IMR-90 (cell line): Measurements from ENCODE around the gene ANKRD11. TPM values are rescaled to one million over a fixed set of nuclear protein-coding genes. Genes with fewer than 3 reads are reported as not detected.
"Not testable (repeated sequence)": the region's sequence is repeated elsewhere in the genome, so short reads cannot be mapped to it uniquely, and the experiment has no call there.

Source experiments
- ATAC-seq: fragments of 200-7000 bp; cut with Tn5 transposase; 2 replicates; pipeline ENCODE4 v1.9.1; 2020; ENCODE audit warnings: low read depth, mild to moderate bottlenecking, moderate library complexity
- BruUV-seq: library from RNA; stranded (reverse); fragments of 400-500 nt; replicated peaks from 2 replicates; lab custom pipeline; 2021; lab: Mats Ljungman, UMichigan
- CTCF ChIA-PET: fragments of 300-600 bp; formaldehyde crosslinking; extraction: SDS; loops from one replicate; lab custom pipeline; 2021; ENCODE audit warnings: antibody characterized with exemption; lab: Yijun Ruan, JAX
- POLR2A ChIA-PET: fragments of 300-600 bp; sonication (Branson Sonifier 250); formaldehyde crosslinking; loops from one replicate; lab custom pipeline; 2022; ENCODE audit warnings: antibody characterized with exemption; ENCODE audit not compliant: unreplicated experiment; lab: Charles Lee
- DNase-seq: peaks from one replicate; pipeline ENCODE4 v3.0.0; 2013
- H2AFZ ChIP-seq: replicated peaks from 2 replicates; pipeline ENCODE3; 2013; ENCODE audit warnings: low read length, mild to moderate bottlenecking; ENCODE audit not compliant: poor library complexity
- H2AK5ac ChIP-seq: 2 replicates; pipeline ENCODE4 v1.6.1; 2013; ENCODE audit warnings: low read depth, low read length, inconsistent platforms
- H2AK9ac ChIP-seq: replicated peaks from 2 replicates; pipeline ENCODE3; 2013; ENCODE audit warnings: mild to moderate bottlenecking, low read depth, low read length, moderate library complexity; ENCODE audit not compliant: poor library complexity
- H2BK120ac ChIP-seq: 2 replicates; pipeline ENCODE4 v1.6.1; 2013; ENCODE audit warnings: low read depth, low read length, inconsistent platforms
- H2BK15ac ChIP-seq: 3 replicates; pipeline ENCODE4 v1.6.1; 2013; ENCODE audit warnings: low read depth, low read length, inconsistent platforms
- H2BK20ac ChIP-seq: 2 replicates; pipeline ENCODE4 v1.6.1; 2013; ENCODE audit warnings: low read depth, mild to moderate bottlenecking, inconsistent platforms, low read length, moderate library complexity
- H2BK5ac ChIP-seq: 2 replicates; pipeline ENCODE4 v1.6.1; 2013; ENCODE audit warnings: mild to moderate bottlenecking, low read depth, low read length, inconsistent platforms; ENCODE audit not compliant: poor library complexity, severe bottlenecking
- H3K14ac ChIP-seq: replicated peaks from 2 replicates; pipeline ENCODE4 v1.6.1; 2013; ENCODE audit warnings: low read depth, low read length, inconsistent platforms
- H3K18ac ChIP-seq: 2 replicates; pipeline ENCODE4 v1.6.1; 2013; ENCODE audit warnings: low read depth, low read length, control low read depth
- H3K23ac ChIP-seq: 2 replicates; pipeline ENCODE4 v1.6.1; 2013; ENCODE audit warnings: low read depth, low read length, inconsistent platforms
- H3K27ac ChIP-seq: 2 replicates; pipeline ENCODE4 v1.5.1; 2013; ENCODE audit warnings: mild to moderate bottlenecking, control low read depth, low read length; ENCODE audit not compliant: insufficient read depth
- H3K27me3 ChIP-seq: 2 replicates; pipeline ENCODE4 v1.6.1; 2013; ENCODE audit warnings: low read length; ENCODE audit not compliant: control insufficient read depth, insufficient read depth
- H3K36me3 ChIP-seq: 2 replicates; pipeline ENCODE4 v1.6.1; 2013; ENCODE audit warnings: low read length, mixed read lengths; ENCODE audit not compliant: control insufficient read depth, insufficient read depth
- H3K4ac ChIP-seq: 2 replicates; pipeline ENCODE4 v1.6.1; 2013; ENCODE audit warnings: low read depth, low read length, inconsistent platforms
- H3K4me1 ChIP-seq: 2 replicates; pipeline ENCODE4 v1.6.1; 2013; ENCODE audit warnings: low read length, mixed read lengths; ENCODE audit not compliant: control insufficient read depth, insufficient read depth
- H3K4me2 ChIP-seq: 2 replicates; pipeline ENCODE4 v1.6.1; 2013; ENCODE audit warnings: low read depth, mild to moderate bottlenecking, control low read depth, low read length, moderate library complexity
- H3K4me3 ChIP-seq: 2 replicates; pipeline ENCODE4 v1.5.1; 2013; ENCODE audit warnings: low read depth, mild to moderate bottlenecking, control low read depth, low read length, moderate library complexity; ENCODE audit not compliant: insufficient read depth
- H3K56ac ChIP-seq: 2 replicates; pipeline ENCODE4 v1.6.1; 2013; ENCODE audit warnings: low read length, inconsistent platforms; ENCODE audit not compliant: insufficient read depth; ENCODE audit errors: extremely low read depth
- H3K79me1 ChIP-seq, 2 experiments: 2 replicates each; pipeline ENCODE4 v1.6.1; 2013; ENCODE audit warnings: low read length in 2 of 2, inconsistent platforms in 1 of 2, low read depth in 1 of 2
- H3K9ac ChIP-seq: 2 replicates; pipeline ENCODE4 v1.6.1; 2013; ENCODE audit warnings: low read depth, low read length, control low read depth
- H3K9me1 ChIP-seq: 2 replicates; pipeline ENCODE4 v1.6.1; 2013; ENCODE audit warnings: low read length, inconsistent platforms; ENCODE audit not compliant: insufficient read depth
- H3K9me3 ChIP-seq: 2 replicates; pipeline ENCODE4 v1.6.1; 2013; ENCODE audit warnings: low read length; ENCODE audit not compliant: control insufficient read depth, insufficient read depth
- H4K20me1 ChIP-seq: 2 replicates; pipeline ENCODE4 v1.6.1; 2013; ENCODE audit warnings: low read length, inconsistent platforms; ENCODE audit not compliant: insufficient read depth
- H4K5ac ChIP-seq: 2 replicates; pipeline ENCODE4 v1.6.1; 2013; ENCODE audit warnings: mild to moderate bottlenecking, low read depth, low read length, control low read depth
- H4K8ac ChIP-seq, 2 experiments: 2 replicates each; pipeline ENCODE4 v1.6.1; 2013; ENCODE audit warnings: low read depth in 2 of 2, low read length in 2 of 2, control low read depth in 1 of 2, inconsistent platforms in 1 of 2
- H4K91ac ChIP-seq: 2 replicates; pipeline ENCODE4 v1.6.1; 2013; ENCODE audit warnings: low read depth, low read length, inconsistent platforms; ENCODE audit not compliant: insufficient read depth
- CEBPB ChIP-seq: IDR thresholded peaks from 2 replicates; pipeline ENCODE4 v1.6.1; 2012; ENCODE audit warnings: low read depth, low read length, improper control_type of control experiment
- CHD1 ChIP-seq: IDR thresholded peaks from 2 replicates; pipeline ENCODE4 v1.6.1; 2012; ENCODE audit warnings: low read depth, low read length, improper control_type of control experiment
- FOS ChIP-seq: fragments of 150-350 bp; IDR thresholded peaks from 2 replicates; pipeline ENCODE4 v1.6.1; 2016; ENCODE audit warnings: low read depth, low read length
- MAZ ChIP-seq: IDR thresholded peaks from 2 replicates; pipeline ENCODE4 v1.6.1; 2012; ENCODE audit warnings: low read depth, mild to moderate bottlenecking, low read length, improper control_type of control experiment, moderate library complexity, borderline replicate concordance
- NFE2L2 ChIP-seq: fragments of 150-350 bp; IDR thresholded peaks from 2 replicates; pipeline ENCODE4 v1.6.1; 2016; ENCODE audit warnings: low read depth, mild to moderate bottlenecking, low read length
- RFX5 ChIP-seq: IDR thresholded peaks from 2 replicates; pipeline ENCODE4 v1.8.0; 2012; ENCODE audit warnings: low read depth, mild to moderate bottlenecking, low read length, moderate library complexity
- WGBS, 2 experiments: methylation state at CpG; one replicate each; pipeline versions ENCODE4 v1.1.5 to v1.1.7; 2013; ENCODE audit warnings: missing lambda C conversion rate in 2 of 2; ENCODE audit not compliant: insufficient read length in 1 of 2; ENCODE audit errors: extremely low coverage in 2 of 2; 5-methylcytosine and 5-hydroxymethylcytosine counted together
- dilution Hi-C: fragments of 300-500 bp; cut with HindIII; formaldehyde crosslinking; loops from one replicate; pipeline ENCODE4 v1.14.3; 2018; ENCODE audit warnings: low sequenced_read_pairs; ENCODE audit not compliant: unreplicated experiment
- in situ Hi-C: fragments of 300-500 bp; cut with MboI; formaldehyde crosslinking; loops from 3 replicates; pipeline ENCODE4 v1.14.3; 2019; ENCODE audit warnings: low sequenced_read_pairs, inconsistent platforms, mixed read lengths
- intact Hi-C: fragments of 100-400 bp; cut with micrococcal nuclease; formaldehyde crosslinking; loops from 2 replicates; pipeline ENCODE4 v1.10.0; 2022
- polyA plus RNA-seq, 3 experiments: library from polyadenylated mRNA; depleted of rRNA; stranded (reverse); fragments of >200 nt; gene quantifications; 2 replicates each; pipeline ENCODE4 v1.2.3, GENCODE V29; 2012; ENCODE audit warnings: low replicate concordance in 1 of 3
- total RNA-seq: library from RNA; depleted of rRNA; stranded (reverse); fragments of >200 nt; gene quantifications from 2 replicates; pipeline ENCODE4 v1.2.3, GENCODE V29; 2012

The ANKRD11 gene
- total and polyA plus RNA-seq, 2 of the 4 experiments (the other 2 are of a cell fraction): 46.8 to 71.9 TPM

DNA sequence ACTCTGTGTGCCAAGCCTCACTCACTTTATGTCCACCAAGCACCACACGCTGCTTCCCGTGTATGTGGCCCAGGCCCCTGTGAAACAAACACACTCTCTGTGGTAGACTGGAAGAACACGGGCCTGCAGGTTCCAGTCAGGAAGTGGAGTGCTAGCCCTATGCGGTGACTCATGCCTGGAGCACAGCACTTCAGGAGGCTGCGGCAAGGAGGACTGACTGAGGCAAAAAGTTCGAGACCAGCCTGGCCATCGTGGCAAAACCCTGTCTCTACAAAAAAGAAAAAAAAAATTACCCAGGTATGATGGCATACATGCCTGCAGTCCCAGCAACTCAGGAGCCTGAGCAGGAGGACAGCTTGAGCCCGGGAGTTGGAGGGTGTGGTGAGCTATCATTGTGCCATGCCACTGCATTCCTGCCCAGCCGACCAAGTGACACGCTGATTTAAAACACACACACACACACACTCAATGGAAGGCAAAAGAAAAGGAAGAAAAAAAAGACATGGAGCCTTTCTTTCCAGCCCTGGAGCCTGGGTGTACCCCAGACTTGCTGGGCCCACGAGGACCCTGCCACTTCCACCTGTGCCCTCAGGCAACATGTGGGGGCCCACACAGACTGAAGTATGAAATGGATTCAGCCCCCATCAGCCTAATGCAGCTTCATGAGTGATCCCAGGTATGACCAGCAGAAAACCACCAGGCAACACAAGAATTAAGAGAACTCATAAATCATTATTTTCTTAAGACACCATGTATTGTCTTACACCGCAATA lies 126.6 kb downstream of the ANKRD11 start:
- no peak overlapping the region for H4K91ac ChIP-seq
- in situ Hi-C loops: no loop called here
- peak overlapping the region; percentile 22 for H3K23ac ChIP-seq
- H3K36me3 ChIP-seq: peaks cover 2% of the 10 kb centered on the region
- H3K4ac ChIP-seq: no peak overlapping the region
- no peak overlapping the region; the same call in 1 of the 2 replicates for H3K4me2 ChIP-seq
- H3K14ac ChIP-seq: peak overlapping the region; percentile 31; the same call in 1 of the 2 replicates
- H2AFZ ChIP-seq: no peak overlapping the region
- dilution Hi-C loops: no loop called here
- H4K5ac ChIP-seq: no peak overlapping the region
- peak overlapping the region; percentile 21 for H2BK5ac ChIP-seq
- H2BK20ac ChIP-seq: no peak overlapping the region
- ATAC-seq (peak; percentile 59), DNase-seq (peak; percentile 86)
- intact Hi-C loops: no loop called here
- H3K9me1 ChIP-seq: peaks cover 71% of the 10 kb centered on the region
- H4K20me1 ChIP-seq: peaks cover 98% of the 10 kb centered on the region
- H3K9me3 ChIP-seq: no peaks in the 10 kb centered on the region
- H3K27ac ChIP-seq: no peak overlapping the region
- H2BK15ac ChIP-seq: no peak overlapping the region
- peak overlapping the region; percentile 20 for H2AK9ac ChIP-seq
- H3K79me1 ChIP-seq: peaks cover 21 to 88% of the 10 kb centered on the region in 2 experiments
- ChIA-PET POLR2A (no interaction called here), CTCF (interaction anchor here (1.0 kb wide), 1 partner anchor 13 kb away, joined by 3 read pairs; no protein-coding TSS in a partner anchor)
- H3K4me3 ChIP-seq: no peak overlapping the region
- H2BK120ac ChIP-seq: no peak overlapping the region
- no peak overlapping the region for H3K56ac ChIP-seq
- no TSS peak for BruUV-seq
- TF ChIP-seq MAZ: no peak
- no peak for TF ChIP-seq RFX5
- no peak for TF ChIP-seq NFE2L2
- TF ChIP-seq CHD1: no peak
- TF ChIP-seq CEBPB: no peak
- TF ChIP-seq FOS: peak; percentile 77
- WGBS, 2 experiments: 42% methylated on average over 2 of the region's 12 CpGs; no CpG with 5 or more reads in 1 of the 2 experiments
- H3K27me3 ChIP-seq: no peaks in the 10 kb centered on the region
- peaks cover 39% of the 10 kb centered on the region for H3K4me1 ChIP-seq
- peak overlapping the region; percentile 40; the same call in 1 of the 2 replicates for H2AK5ac ChIP-seq
- H4K8ac ChIP-seq: no peak overlapping the region
- H3K9ac ChIP-seq: no peak overlapping the region
- no peak overlapping the region for H3K18ac ChIP-seq

DNA sequence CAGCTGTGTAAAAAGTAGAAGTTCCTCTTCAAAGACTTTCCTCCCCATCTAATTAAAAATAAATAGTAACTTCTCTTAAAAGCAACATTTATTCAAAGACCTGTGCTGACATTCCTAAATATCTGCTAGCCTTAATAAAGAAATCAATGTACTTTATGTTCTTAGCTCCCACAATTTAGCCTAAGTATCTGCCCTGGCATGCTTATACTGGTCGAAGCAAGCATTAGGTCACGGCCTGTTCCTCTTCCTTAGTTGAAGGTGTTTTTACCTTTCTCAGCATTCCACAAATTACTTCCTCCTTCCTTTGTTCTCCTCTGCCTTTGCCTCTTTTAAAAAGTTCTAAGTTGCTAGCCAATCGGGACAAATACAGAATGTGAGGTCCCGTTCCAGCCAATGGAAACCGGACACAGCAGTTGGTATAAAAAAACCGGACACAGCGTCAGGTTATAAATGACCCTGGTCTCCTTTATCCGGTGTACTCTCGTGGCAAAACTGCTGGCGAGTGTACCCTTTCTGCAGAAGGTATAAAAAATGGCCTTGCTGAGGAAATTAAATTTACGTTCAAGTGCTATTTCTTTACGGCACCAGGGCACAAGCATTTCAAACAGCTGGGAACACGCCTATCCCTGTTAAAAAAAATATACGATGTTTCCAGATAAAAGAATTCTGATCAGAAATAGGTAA lies 127.7 kb downstream of the ANKRD11 start:
- H3K36me3 ChIP-seq, H2BK20ac ChIP-seq, POLR2A ChIA-PET, ATAC-seq, CTCF ChIA-PET, H3K23ac ChIP-seq, H3K9ac ChIP-seq, H3K14ac ChIP-seq, H3K27ac ChIP-seq, H2BK15ac ChIP-seq, H3K18ac ChIP-seq, H4K5ac ChIP-seq, in situ Hi-C loops, H3K4me2 ChIP-seq, BruUV-seq, H4K91ac ChIP-seq, H4K8ac ChIP-seq, DNase-seq, H2AK5ac ChIP-seq, H2AFZ ChIP-seq, H3K27me3 ChIP-seq, intact Hi-C loops, H2BK120ac ChIP-seq, H3K56ac ChIP-seq, H3K9me3 ChIP-seq, dilution Hi-C loops, H2BK5ac ChIP-seq, H2AK9ac ChIP-seq, H3K4me3 ChIP-seq, H3K4ac ChIP-seq: not testable (repeated sequence)
- WGBS, 2 experiments: no CpG with 5 or more reads among the region's 14 CpGs
- Histone ChIP-seq H4K20me1 (peaks cover 98% of the 10 kb centered on the region), H3K9me1 (peaks cover 72% of the 10 kb centered on the region), H3K79me1 (peaks cover 27 to 91% of the 10 kb centered on the region in 2 experiments), H3K4me1 (peaks cover 40% of the 10 kb centered on the region)
